ENCODE data around the gene NSUN4.
A peak's percentile ranks its signal among the peaks of the same experiment; 100 is the strongest.
"Not testable (repeated sequence)": the region's sequence is repeated elsewhere in the genome, so short reads cannot be mapped to it uniquely, and the experiment has no call there.

The NSUN4 gene

DNA sequence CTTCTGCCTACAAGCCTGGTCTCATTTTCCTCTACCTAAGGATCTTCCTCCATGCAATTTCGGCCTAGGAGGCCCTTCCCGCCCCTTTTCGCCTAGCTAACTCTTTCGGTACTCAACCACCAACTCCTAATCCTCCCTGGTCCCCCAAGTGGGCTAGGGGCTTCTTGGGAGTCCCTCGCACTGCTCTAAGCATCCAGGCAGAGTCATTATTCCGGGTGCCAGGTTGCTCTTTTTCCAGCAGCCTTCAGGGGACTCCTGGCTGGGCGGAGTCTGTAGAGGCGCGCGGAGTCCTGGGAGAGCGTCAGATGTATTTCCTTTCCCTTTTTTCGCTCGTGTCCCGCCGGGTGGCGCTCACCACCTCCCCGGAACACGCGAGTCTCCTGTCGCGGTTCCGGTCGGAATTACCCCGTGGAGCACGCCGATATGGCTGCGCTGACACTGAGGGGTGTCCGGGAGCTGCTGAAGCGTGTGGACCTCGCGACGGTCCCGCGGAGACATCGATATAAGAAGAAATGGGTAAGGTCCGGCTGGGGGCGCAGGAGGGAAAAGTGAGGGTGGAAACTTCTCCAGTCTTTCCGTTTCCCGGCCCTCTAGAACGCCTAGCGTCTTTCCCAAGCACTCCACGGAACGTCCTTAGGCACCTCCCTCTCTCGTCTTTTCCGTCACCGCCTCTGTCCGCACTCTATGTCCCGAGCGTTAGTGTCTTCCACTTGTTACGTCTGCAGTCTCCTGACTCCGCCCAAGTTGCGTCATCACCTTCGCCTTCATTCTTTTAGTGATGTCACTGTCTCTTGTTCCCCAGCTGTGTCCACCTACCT lies at the start of gene NSUN4:
Gene NSUN4, plus strand, starts transcription at position 404 of the 818 bp plus-strand sequence. Its CDS starts 20 bp downstream, at position 424.
- DNase-seq (ENCODE audit: low read depth), result peak; percentile 83

GRCh38 chr1:46295306-46295705 lies 45.3 kb upstream of the NSUN4 start:
- DNase-seq (ENCODE audit: low read depth), result no peak

- DNase-seq (ENCODE audit: low read depth), result no peak
These were observed 42.2 kb upstream of the NSUN4 start for GRCh38 chr1:46298387-46298786.

GRCh38 chr1:46300673-46301405 lies 39.8 kb upstream of the NSUN4 start:
- no peak for DNase-seq (ENCODE audit: low read depth)

DNA sequence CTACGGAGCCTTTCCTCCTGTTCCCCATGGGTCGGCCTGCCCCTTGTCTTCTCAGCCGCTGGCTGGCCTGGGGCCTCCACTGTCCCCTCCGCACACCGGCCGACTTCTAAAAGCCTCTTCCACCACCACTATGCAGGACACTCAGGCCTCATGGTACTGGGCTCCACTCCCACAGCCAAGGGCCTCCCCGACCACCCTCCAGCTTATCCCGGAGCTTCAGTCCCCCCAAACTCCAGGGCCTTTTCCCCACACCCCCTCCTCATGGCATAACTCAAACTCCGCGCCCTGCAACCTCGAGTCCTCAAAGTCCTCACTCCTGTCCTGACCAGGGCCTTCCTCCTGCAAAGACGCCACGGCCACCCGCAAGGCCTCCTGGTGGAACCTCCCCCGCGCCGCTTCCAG lies 39.2 kb upstream of the NSUN4 start:
- no peak for DNase-seq (ENCODE audit: low read depth)

- peak; percentile 39 for DNase-seq (ENCODE audit: low read depth)
These were observed 38.6 kb upstream of the NSUN4 start for GRCh38 chr1:46301808-46302640.

DNA sequence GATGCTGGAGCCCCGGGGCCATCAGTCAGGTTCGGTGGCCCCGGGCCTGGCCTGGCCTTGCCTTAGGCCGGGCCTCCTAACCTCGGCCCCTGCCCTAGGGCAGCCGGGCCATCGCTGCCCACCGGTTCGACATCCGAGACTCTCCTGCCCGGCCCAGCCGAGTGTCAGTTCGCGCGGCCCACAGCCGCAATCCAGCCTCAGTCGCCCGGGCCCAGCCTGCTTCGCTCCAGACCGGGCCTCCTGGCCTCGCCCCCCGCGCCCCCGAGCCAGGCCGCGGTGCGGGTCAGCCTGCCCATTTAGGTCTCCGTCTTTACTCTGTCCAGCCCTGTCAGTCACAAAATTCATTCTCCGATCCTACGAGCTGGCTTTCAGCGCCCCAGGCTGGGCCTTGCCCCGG lies 38.0 kb upstream of the NSUN4 start:
- no peak for DNase-seq (ENCODE audit: low read depth)

GRCh38 chr1:46303038-46303871 lies 37.4 kb upstream of the NSUN4 start, which contains the start of the genes LRRC41 and UQCRH:
Gene LRRC41 (minus strand): TSS chr1:46303616. CDS start chr1:46303322, 294 bp downstream.
Gene UQCRH (plus strand): TSS chr1:46303698. CDS start chr1:46303767, 69 bp downstream.
- peak; percentile 89 for DNase-seq (ENCODE audit: low read depth)

GRCh38 chr1:46303872-46304326 lies 36.7 kb upstream of the NSUN4 start:
- DNase-seq (ENCODE audit: low read depth), result no peak

DNA sequence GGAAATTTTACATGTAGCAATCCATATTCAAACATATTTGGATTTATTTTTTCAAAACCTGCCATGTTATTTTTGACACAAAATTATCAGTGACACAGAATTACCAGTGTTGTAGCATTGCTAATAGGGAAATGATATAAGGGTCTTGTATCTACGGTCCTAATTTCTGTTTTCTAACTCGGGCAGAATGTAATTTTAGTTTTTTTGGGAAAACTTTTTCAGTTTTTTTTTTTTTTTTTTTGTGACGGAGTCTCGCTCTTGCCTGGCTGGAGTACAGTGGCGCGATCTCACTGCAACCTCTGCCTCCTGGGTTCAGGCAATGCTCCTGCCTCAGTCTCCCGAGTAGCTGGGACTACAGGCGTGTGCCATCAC lies 34.5 kb upstream of the NSUN4 start:
- no peak for DNase-seq (ENCODE audit: low read depth)

- DNase-seq (ENCODE audit: low read depth), result no peak
These were observed 31.0 kb upstream of the NSUN4 start for GRCh38 chr1:46309401-46310159.

- no peak for DNase-seq (ENCODE audit: low read depth)
These were observed 30.3 kb upstream of the NSUN4 start for GRCh38 chr1:46310321-46310720.

DNA sequence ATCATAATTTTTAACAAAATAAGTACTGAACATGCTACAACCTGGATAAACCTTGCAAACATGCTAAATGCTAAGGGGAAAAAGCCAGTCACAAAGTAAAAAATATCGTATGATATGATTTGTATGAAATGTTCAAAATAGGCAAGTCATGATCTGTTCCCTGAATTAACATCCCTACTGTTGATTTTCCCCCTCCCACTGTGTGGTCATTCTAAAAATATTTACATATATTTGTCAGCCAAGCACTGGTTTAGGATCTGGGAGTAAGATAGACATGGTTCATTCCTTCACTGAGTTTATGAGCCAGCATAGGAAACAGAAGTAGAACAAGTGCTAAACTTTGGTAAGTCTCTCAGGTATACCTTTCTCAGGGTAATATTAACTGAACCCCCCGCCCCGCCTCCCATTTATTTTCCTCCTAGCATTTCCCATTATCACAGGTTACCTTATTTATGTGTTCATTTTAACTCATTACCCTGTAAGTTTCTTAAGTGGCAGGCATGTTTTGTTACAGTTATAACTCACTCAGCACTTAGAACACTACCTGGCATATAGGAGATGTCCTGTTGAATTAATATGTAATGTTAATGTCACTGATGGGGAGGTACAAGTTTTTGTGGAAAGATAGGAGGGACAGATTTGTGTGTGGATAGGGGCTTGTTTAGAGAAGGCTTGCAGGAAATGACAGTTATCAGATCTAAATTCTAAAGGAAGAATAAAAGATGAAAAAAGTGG lies 24.8 kb upstream of the NSUN4 start:
- no peak for DNase-seq (ENCODE audit: low read depth)

- no peak for DNase-seq (ENCODE audit: low read depth)
These were observed 23.3 kb upstream of the NSUN4 start for GRCh38 chr1:46317323-46317722.

DNA sequence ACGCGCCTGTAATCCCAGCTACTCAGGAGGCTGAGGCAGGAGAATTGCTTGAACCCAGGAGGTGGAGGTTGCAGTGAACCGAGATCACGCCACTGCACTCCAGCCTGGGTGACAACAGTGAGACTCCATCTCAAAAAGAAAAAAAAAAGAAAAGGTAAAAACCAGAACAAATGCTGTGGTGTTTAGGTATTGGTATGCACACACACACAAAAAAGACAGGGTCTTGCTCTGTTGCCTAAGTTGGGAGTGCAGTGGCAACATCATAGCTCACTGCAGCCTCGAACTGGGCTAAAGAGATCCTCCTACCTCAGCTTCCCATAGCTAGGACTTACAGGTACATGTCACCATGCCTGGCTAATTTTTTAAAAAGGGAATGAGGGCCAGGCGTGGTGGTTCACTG lies 21.3 kb upstream of the NSUN4 start:
- DNase-seq (ENCODE audit: low read depth), result not testable (repeated sequence)

DNA sequence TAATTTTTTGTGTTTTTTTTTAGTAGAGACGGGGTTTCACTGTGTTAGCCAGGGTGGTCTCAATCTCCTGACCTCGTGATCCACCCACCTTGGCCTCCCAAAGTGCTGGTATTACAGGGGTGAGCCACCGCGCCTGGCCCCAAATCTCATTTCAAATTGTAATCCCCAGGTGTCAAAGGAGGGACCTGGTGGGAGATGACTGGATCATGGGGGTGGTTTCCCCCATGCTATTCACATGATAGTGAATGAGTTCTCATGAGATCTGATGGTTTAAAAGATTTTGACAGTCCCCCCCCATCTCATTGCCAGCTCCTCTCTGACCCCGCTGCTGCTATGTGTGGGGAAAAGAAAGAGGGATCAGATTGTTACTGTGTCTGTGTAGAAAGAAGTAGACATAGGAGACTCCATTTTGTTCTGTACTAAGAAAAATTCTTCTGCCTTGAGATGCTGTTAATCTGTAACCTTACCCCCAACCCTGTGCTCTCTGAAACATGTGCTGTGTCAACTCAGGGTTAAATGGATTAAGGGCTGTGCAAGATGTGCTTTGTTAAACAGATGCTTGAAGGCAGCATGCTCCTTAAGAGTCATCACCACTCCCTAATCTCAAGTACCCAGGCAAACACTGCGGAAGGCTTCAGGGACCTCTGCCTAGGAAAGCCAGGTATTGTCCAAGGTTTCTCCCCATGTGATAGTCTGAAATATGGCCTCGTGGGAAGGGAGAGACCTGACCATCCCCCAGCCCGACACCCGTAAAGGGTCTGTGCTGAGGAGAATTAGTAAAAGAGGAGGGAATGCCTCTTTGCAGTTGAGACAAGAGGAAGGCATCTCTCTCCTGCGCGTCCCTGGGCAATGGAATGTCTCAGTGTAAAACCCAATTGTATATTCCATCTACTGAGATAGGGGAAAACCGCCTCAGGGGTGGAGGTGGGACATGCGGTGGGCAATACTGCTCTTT lies 20.4 kb upstream of the NSUN4 start:
- not testable (repeated sequence) for DNase-seq (ENCODE audit: low read depth)

GRCh38 chr1:46322191-46322590 lies 18.4 kb upstream of the NSUN4 start:
- not testable (repeated sequence) for DNase-seq (ENCODE audit: low read depth)

DNA sequence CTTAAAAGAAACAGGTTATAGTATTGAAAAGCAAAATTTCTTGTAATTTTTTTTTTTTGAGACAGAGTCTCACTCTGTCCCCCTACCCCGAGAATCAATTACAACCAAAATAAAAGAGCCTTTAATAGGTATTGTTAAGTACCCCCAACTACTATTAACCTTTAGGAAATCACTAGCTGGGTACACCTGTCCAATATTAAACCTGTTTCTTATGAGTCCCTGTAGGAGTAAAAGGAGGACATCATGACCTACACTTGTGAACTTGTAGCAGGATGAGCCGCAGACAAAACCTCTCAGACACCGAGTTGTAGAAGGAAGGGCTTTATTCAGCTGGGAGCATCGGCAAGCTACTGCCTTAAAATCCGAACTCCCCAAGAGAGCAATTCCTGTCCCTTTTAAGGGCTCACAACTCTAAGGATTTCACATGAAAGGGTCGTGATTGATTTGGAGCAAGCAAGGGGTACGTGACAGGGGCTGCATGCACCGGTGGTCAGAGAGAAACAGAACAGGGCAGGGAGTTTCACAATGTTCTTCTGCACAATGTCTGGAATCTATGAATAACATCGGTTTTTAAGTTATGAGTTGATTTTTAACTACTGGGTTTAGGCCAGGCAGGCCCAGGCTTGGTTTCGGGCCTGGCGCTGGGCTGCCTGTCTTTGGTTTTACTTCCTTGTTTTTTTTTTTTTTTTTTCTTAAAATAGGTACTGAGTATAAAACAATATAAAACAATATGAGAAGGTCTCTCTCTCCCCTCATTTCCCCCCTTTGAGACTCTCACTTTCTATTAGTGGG lies 15.1 kb upstream of the NSUN4 start:
- not testable (repeated sequence) for DNase-seq (ENCODE audit: low read depth)
